PC-9 (cell line): Measurements from ENCODE around the gene CYP39A1. TPM values are rescaled to one million over a fixed set of nuclear protein-coding genes. Genes with fewer than 3 reads are reported as not detected.

Experiments used
- BruUV-seq: library from RNA; stranded (reverse); fragments of 400-500 nt; replicated peaks from 2 replicates; lab custom pipeline; 2021; lab: Mats Ljungman, UMichigan
- CTCF ChIA-PET: fragments of 300-600 bp; sonication (Branson Sonifier 250); formaldehyde crosslinking; loops from one replicate; lab custom pipeline; 2022; ENCODE audit warnings: antibody characterized with exemption; lab: Charles Lee
- POLR2A ChIA-PET: fragments of 300-600 bp; sonication (Branson Sonifier 250); formaldehyde crosslinking; loops from one replicate; lab custom pipeline; 2022; ENCODE audit warnings: antibody characterized with exemption; ENCODE audit not compliant: unreplicated experiment; lab: Charles Lee
- DNase-seq, 2 experiments: peaks; one replicate each; pipeline versions ENCODE4 v3.0.0 to v3.0.0-alpha.2; 2015 to 2022; ENCODE audit warnings: mixed read lengths in 1 of 2
- H2AFZ ChIP-seq: fragments of 200-600 bp; sonication (generic); 2 replicates; pipeline ENCODE4 v1.8.1; 2017; ENCODE audit warnings: antibody characterized with exemption
- H3F3A ChIP-seq: fragments of 200-600 bp; sonication (generic); 2 replicates; pipeline ENCODE4 v1.8.1; 2017; ENCODE audit warnings: antibody characterized with exemption, mild to moderate bottlenecking, low read depth; ENCODE audit not compliant: insufficient read depth
- H3K27ac ChIP-seq: fragments of 200-600 bp; sonication (generic); 2 replicates; pipeline ENCODE4 v1.6.1; 2016; ENCODE audit warnings: mixed run types
- H3K27me3 ChIP-seq: fragments of 200-600 bp; sonication (generic); 2 replicates; pipeline ENCODE4 v1.6.1; 2016; ENCODE audit warnings: low read depth, mixed run types; ENCODE audit not compliant: insufficient read depth
- H3K36me3 ChIP-seq: fragments of 200-600 bp; sonication (generic); 2 replicates; pipeline ENCODE4 v1.6.1; 2016; ENCODE audit warnings: low read depth, mixed run types
- H3K4me1 ChIP-seq: fragments of 200-600 bp; sonication (generic); replicated peaks from 2 replicates; pipeline ENCODE4 v1.6.1; 2016; ENCODE audit warnings: mixed run types; ENCODE audit not compliant: insufficient read depth
- H3K4me2 ChIP-seq: fragments of 200-600 bp; sonication (generic); 2 replicates; pipeline ENCODE4 v1.6.1; 2017; ENCODE audit warnings: mixed run types
- H3K4me3 ChIP-seq: fragments of 200-600 bp; sonication (generic); 2 replicates; pipeline ENCODE4 v1.6.1; 2016; ENCODE audit warnings: mixed run types
- H3K79me2 ChIP-seq: fragments of 200-600 bp; sonication (generic); 2 replicates; pipeline ENCODE4 v1.6.1; 2017; ENCODE audit warnings: low read depth, mixed run types
- H3K9me2 ChIP-seq: fragments of 200-600 bp; sonication (generic); 2 replicates; pipeline ENCODE4 v1.8.1; 2017; ENCODE audit warnings: mild to moderate bottlenecking; ENCODE audit not compliant: insufficient read depth
- H3K9me3 ChIP-seq: fragments of 200-600 bp; sonication (generic); 2 replicates; pipeline ENCODE4 v1.8.1; 2016; ENCODE audit warnings: low read depth; ENCODE audit not compliant: insufficient read depth
- H4K20me1 ChIP-seq: fragments of 200-600 bp; sonication (generic); 2 replicates; pipeline ENCODE4 v1.8.1; 2017; ENCODE audit not compliant: insufficient read depth
- EZH2 ChIP-seq: fragments of 200-600 bp; sonication (generic); IDR thresholded peaks from 2 replicates; pipeline ENCODE4 v1.8.0; 2017; ENCODE audit warnings: antibody characterized with exemption, low read depth
- intact Hi-C: fragments of 100-400 bp; cut with micrococcal nuclease; formaldehyde crosslinking; loops from one replicate; pipeline ENCODE4 v1.10.0; 2022; ENCODE audit not compliant: unreplicated experiment
- total RNA-seq: library from RNA; stranded (reverse); gene quantifications from 2 replicates; pipeline ENCODE4 v1.2.3, GENCODE V29; 2021
- TF ChIP-seq, protein P1 (sequence below): fragments of 200-600 bp; sonication (generic); conservative IDR thresholded peaks from 2 replicates; pipeline ENCODE4 v1.6.1; 2017; ENCODE audit warnings: mixed run types, antibody characterized with exemption, mild to moderate bottlenecking, moderate library complexity

The CYP39A1 gene
- total RNA-seq, 1 experiment from 2014 or later = 5.6 TPM

DNA sequence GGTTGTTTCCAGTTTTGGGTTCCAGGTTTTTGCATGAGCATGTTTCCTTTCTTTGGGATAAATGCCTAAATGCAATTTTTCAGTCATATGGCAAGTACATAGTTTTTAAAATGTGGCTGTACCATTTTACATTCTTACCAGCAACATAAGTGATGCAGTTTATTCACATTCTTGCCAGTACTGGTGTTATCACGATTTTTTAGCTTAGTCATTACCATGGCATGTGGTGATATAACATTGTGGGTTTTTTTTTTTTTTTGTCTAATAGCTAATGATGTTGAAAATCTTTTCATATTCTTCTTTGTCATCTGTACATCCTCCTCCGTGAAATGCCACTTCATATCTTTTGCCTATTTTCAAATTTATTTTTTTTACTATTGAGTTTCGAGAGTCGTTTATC is 32.2 kb upstream of the CYP39A1 start:
- TF ChIP-seq, protein P1, sequence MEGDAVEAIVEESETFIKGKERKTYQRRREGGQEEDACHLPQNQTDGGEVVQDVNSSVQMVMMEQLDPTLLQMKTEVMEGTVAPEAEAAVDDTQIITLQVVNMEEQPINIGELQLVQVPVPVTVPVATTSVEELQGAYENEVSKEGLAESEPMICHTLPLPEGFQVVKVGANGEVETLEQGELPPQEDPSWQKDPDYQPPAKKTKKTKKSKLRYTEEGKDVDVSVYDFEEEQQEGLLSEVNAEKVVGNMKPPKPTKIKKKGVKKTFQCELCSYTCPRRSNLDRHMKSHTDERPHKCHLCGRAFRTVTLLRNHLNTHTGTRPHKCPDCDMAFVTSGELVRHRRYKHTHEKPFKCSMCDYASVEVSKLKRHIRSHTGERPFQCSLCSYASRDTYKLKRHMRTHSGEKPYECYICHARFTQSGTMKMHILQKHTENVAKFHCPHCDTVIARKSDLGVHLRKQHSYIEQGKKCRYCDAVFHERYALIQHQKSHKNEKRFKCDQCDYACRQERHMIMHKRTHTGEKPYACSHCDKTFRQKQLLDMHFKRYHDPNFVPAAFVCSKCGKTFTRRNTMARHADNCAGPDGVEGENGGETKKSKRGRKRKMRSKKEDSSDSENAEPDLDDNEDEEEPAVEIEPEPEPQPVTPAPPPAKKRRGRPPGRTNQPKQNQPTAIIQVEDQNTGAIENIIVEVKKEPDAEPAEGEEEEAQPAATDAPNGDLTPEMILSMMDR = no peak
- TF ChIP-seq EZH2 = no peak
- 0 out of 2 replicates have a peak, but pooled peaks cover 10% of the 10 kb centered on the region for H3K4me1 ChIP-seq
- intact Hi-C loops = no loop called here
- H3K79me2 ChIP-seq = no peaks in the 10 kb centered on the region
- ChIA-PET CTCF (interaction anchor here (0.6 kb wide), 3 partner anchors 50 to 185 kb away, joined by 3 to 8 read pairs (median 6); partner anchors contain the start of gene PLA2G7), POLR2A (interaction anchor here (0.5 to 0.7 kb wide), 6 partner anchors 27 to 1307 kb away, joined by 3 to 5 read pairs (median 4); partner anchors contain the start of gene SUPT3H)
- H3K9me2 ChIP-seq = peaks cover 3% of the 10 kb centered on the region; the same call in 1 of the 2 replicates
- no peak overlapping the region for H2AFZ ChIP-seq
- no TSS peak for BruUV-seq
- no peaks in the 10 kb centered on the region for H3K27me3 ChIP-seq
- H4K20me1 ChIP-seq = no peaks in the 10 kb centered on the region
- H3K9me3 ChIP-seq = no peaks in the 10 kb centered on the region
- DNase-seq = peak in 1 of 2 experiments; percentile 60
- H3K27ac ChIP-seq = no peak overlapping the region
- no peaks in the 10 kb centered on the region for H3K36me3 ChIP-seq
- no peak overlapping the region for H3K4me2 ChIP-seq
- H3K4me3 ChIP-seq = no peak overlapping the region
- H3F3A ChIP-seq = peaks cover 8% of the 10 kb centered on the region; the same call in 1 of the 2 replicates

DNA sequence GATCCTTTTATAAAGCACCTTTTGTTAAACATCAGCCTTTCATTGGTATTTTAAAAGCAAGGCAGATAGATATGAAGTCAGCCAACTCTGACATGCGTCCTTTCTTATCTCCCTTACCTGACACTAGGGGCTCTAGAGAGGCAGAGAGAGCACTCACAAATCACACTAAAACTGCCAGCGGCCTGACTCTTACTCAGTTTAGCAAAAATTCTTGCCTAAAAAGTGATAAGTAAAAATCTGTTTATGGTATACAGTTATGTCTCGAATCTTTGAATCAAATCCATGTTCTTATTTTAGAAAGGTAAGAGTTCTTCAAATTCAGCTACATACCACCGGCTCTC is 24.7 kb upstream of the CYP39A1 start:
- H3F3A ChIP-seq = no peaks in the 10 kb centered on the region
- no peaks in the 10 kb centered on the region for H3K27me3 ChIP-seq
- no peak for DNase-seq
- H4K20me1 ChIP-seq = no peaks in the 10 kb centered on the region
- TF ChIP-seq, protein P1 = peak; percentile 39; the same call in 1 of the 2 replicates
- no peak for TF ChIP-seq EZH2
- H3K9me3 ChIP-seq = no peaks in the 10 kb centered on the region
- POLR2A ChIA-PET = no interaction called here
- no peaks in the 10 kb centered on the region for H3K4me1 ChIP-seq
- BruUV-seq = no TSS peak
- peaks cover 3% of the 10 kb centered on the region for H3K9me2 ChIP-seq
- H2AFZ ChIP-seq = no peak overlapping the region
- H3K27ac ChIP-seq = no peak overlapping the region
- intact Hi-C loops = no loop called here
- CTCF ChIA-PET = no interaction called here
- no peaks in the 10 kb centered on the region for H3K79me2 ChIP-seq
- no peaks in the 10 kb centered on the region for H3K36me3 ChIP-seq
- H3K4me2 ChIP-seq = no peak overlapping the region
- no peak overlapping the region for H3K4me3 ChIP-seq

DNA sequence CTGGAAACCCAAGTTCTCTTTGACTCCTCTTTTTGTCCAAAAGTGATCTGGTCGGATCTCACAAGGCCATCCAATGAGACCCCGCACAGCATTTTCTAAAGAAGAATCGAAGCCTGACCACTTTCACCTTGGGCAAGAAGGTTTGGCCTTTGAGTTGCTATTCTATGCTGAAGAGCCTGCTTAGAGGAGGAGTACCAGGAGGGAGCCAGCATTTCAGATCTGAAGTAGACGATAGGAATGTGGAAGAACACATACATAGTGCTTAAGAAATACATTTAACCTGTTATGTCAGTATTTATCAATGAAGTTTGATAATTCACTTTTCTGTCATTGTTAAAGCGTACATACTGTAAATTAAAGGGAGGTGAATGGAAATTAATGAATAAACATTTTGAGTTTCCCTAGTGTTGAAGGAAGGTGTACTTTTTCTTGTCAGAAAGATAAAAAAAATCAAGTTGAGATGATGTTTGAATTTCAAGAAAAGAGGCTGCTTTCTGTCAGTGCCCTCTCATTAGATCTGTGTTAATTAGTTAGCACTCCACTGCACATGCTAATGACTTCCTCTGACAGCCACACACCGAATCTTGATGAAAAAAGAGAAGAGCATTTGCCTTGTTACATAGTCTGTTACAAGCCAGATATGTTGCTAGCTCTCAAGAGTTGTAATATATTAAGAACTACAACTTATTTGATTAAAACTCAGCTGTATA is 24.1 kb upstream of the CYP39A1 start:
- TF ChIP-seq, protein P1 = no peak
- TF ChIP-seq EZH2 = no peak

More for the DNA sequence above, 24.1 kb upstream of the CYP39A1 start:
- Histone ChIP-seq H3K4me3 (no peak overlapping the region), H4K20me1 (no peaks in the 10 kb centered on the region), H3K36me3 (no peaks in the 10 kb centered on the region), H3F3A (no peaks in the 10 kb centered on the region), H3K9me3 (no peaks in the 10 kb centered on the region), H3K27me3 (no peaks in the 10 kb centered on the region), H3K9me2 (no peaks in the 10 kb centered on the region; the same call in none of the 2 replicates), H3K79me2 (no peaks in the 10 kb centered on the region), H3K4me1 (no peaks in the 10 kb centered on the region), H2AFZ (no peak overlapping the region), H3K4me2 (no peak overlapping the region), H3K27ac (no peak overlapping the region)
- no peak for DNase-seq
- ChIA-PET POLR2A (no interaction called here), CTCF (no interaction called here)
- intact Hi-C loops = no loop called here
- no TSS peak for BruUV-seq
